MM.1S (cell line): Measurements from ENCODE around the gene UACA.

ENCODE experiments used
- EZH2 ChIP-seq: fragments of 300-600 bp; sonication (generic); optimal IDR thresholded peaks from 2 replicates; pipeline ENCODE3; 2017; ENCODE audit warnings: low read depth, mild to moderate bottlenecking, antibody characterized with exemption, low read length, mixed read lengths
- TF ChIP-seq, protein P1 (sequence below): fragments of 300-600 bp; sonication (generic); IDR thresholded peaks from 2 replicates; pipeline ENCODE4 v1.5.1; 2016; ENCODE audit warnings: antibody characterized with exemption, low read length, mixed read lengths

- TF ChIP-seq, protein P1, sequence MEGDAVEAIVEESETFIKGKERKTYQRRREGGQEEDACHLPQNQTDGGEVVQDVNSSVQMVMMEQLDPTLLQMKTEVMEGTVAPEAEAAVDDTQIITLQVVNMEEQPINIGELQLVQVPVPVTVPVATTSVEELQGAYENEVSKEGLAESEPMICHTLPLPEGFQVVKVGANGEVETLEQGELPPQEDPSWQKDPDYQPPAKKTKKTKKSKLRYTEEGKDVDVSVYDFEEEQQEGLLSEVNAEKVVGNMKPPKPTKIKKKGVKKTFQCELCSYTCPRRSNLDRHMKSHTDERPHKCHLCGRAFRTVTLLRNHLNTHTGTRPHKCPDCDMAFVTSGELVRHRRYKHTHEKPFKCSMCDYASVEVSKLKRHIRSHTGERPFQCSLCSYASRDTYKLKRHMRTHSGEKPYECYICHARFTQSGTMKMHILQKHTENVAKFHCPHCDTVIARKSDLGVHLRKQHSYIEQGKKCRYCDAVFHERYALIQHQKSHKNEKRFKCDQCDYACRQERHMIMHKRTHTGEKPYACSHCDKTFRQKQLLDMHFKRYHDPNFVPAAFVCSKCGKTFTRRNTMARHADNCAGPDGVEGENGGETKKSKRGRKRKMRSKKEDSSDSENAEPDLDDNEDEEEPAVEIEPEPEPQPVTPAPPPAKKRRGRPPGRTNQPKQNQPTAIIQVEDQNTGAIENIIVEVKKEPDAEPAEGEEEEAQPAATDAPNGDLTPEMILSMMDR, result no peak
- no peak for TF ChIP-seq EZH2
Measured at GRCh38 chr15:70717237-70717793, 46.0 kb downstream of the UACA start.
